GM12865 (cell line): ENCODE data around the gene PTEN.

Experiments used
- DNase-seq: peaks from one replicate; pipeline ENCODE4 v3.0.0; 2010; ENCODE audit warnings: low read depth
- H3K4me3 ChIP-seq: 2 replicates; pipeline ENCODE4 v1.5.1; 2011; ENCODE audit warnings: mild to moderate bottlenecking, low read depth, low read length, control low read depth
- TF ChIP-seq, protein P1 (sequence below): IDR thresholded peaks from 2 replicates; pipeline ENCODE4 v1.5.1; 2011; ENCODE audit warnings: low read length, control low read depth, low read depth, inconsistent platforms; ENCODE audit not compliant: insufficient read depth; ENCODE audit errors: missing control alignments

The PTEN gene

GRCh38 chr10:88006261-88006660 is 142.8 kb downstream of the PTEN start:
- TF ChIP-seq, protein P1, sequence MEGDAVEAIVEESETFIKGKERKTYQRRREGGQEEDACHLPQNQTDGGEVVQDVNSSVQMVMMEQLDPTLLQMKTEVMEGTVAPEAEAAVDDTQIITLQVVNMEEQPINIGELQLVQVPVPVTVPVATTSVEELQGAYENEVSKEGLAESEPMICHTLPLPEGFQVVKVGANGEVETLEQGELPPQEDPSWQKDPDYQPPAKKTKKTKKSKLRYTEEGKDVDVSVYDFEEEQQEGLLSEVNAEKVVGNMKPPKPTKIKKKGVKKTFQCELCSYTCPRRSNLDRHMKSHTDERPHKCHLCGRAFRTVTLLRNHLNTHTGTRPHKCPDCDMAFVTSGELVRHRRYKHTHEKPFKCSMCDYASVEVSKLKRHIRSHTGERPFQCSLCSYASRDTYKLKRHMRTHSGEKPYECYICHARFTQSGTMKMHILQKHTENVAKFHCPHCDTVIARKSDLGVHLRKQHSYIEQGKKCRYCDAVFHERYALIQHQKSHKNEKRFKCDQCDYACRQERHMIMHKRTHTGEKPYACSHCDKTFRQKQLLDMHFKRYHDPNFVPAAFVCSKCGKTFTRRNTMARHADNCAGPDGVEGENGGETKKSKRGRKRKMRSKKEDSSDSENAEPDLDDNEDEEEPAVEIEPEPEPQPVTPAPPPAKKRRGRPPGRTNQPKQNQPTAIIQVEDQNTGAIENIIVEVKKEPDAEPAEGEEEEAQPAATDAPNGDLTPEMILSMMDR: no peak

GRCh38 chr10:88008866-88009470 is 145.5 kb downstream of the PTEN start:
- TF ChIP-seq, protein P1: no peak
- no peak for DNase-seq
- no peak overlapping the region for H3K4me3 ChIP-seq

More at GRCh38 chr10:88006261-88006660, 142.8 kb downstream of the PTEN start:
- no peak overlapping the region for H3K4me3 ChIP-seq
- DNase-seq: no peak

GRCh38 chr10:88012641-88013040 is 149.2 kb downstream of the PTEN start:
- TF ChIP-seq, protein P1: no peak
- no peak for DNase-seq

DNA sequence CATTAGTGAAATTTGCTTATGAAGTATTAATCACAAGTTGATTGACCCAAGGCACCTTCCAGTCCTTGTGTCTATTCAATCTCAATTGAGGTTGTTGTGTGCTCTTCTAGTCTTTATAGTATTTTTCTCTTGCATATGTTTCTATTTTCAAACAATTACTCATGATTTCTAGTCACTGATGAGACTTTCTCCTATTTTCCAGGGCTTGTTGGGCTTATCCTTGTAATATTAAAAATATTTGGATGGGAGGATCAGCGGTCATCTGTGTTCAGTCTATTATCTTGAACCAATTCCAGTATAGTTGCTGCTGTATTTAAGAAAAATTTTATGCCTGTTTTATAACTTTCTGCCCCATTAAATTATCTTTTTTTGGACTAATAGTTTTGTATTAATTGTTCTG is 154.4 kb downstream of the PTEN start:
- DNase-seq: no peak
- TF ChIP-seq, protein P1: no peak
- no peak overlapping the region for H3K4me3 ChIP-seq

More at GRCh38 chr10:88012641-88013040, 149.2 kb downstream of the PTEN start:
- no peak overlapping the region for H3K4me3 ChIP-seq

DNA sequence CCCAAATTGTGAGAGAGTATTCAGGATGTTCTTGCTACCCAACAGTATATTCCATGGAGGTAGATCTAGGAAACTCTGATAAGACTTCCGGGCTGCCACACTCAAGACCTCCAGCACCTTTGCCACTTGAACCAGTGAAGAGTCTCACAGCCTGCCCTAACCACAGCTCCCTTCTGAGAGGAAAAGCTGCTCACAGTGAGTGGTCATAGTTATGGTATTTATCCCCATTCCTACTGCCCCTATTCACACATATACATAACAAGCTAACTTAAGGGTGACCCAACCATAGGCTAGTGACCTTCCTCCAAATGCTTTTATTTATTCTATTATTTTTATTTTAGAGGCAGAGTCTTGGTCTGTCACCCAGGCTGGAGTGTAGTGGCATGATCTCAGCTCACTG is 156.3 kb downstream of the PTEN start:
- TF ChIP-seq, protein P1: no peak
- H3K4me3 ChIP-seq: no peak overlapping the region
- DNase-seq: no peak
